Gastroesophageal sphincter (tissue), 3 donors: Measurements from ENCODE around the gene SERPINE2.

Source experiments
- EP300 ChIP-seq: sonication (generic); formaldehyde crosslinking; IDR thresholded peaks from one replicate; pipeline ENCODE4 v1.6.1; 2017; ENCODE audit warnings: antibody characterized with exemption, mild to moderate bottlenecking
- POLR2A ChIP-seq, 2 donors: fragments of 450-650 bp; IDR thresholded peaks; one replicate each; pipeline ENCODE4 v1.6.1; 2017; ENCODE audit warnings: antibody characterized with exemption in 2 of 2, mild to moderate bottlenecking in 2 of 2, moderate library complexity in 1 of 2
- POLR2AphosphoS5 ChIP-seq: sonication (generic); formaldehyde crosslinking; IDR thresholded peaks from one replicate; pipeline ENCODE4 v1.6.1; 2017; ENCODE audit warnings: antibody characterized with exemption
- TF ChIP-seq, protein P1 (sequence below), 4 experiments: fragments of 200-600 bp in 2 of 4; fragments of 450-650 bp in 2 of 4; sonication (generic) in 1 of 4; IDR thresholded peaks; one replicate each; pipeline ENCODE4 v1.5.1; 2017 to 2019; ENCODE audit warnings: antibody characterized with exemption in 4 of 4, mild to moderate bottlenecking in 2 of 4, moderate library complexity in 2 of 4

DNA sequence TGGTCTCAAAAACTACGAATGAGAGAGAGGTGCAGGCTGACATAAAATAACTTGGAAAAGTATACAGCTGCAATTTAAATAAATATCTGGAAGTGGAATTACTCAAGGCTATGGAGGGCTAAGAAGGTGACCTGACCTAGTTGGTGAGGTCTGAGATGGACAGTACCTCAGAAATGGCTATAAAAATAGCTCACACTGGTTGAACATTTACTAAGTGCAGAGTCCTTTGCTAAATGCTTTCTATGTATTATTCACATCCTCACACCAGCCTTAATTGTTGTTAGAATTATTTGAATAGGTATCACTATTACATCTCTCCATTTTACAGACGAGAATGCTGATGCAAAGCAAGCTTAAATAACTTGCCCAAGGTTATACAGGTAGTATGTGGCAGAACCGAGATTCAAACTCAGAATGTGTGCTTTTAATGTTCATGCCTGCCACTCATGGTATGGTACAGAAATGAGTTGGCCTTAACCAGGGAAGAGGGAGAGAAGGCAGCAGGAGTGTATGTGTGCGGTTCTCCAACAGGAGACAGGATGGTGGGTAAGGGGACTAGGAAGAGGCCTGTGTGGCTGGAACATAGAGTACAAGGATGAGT lies 44.4 kb downstream of the SERPINE2 start:
- no peak for TF ChIP-seq EP300
- TF ChIP-seq POLR2A (IDR thresholded peaks at IDR 0.05), result no peak
- TF ChIP-seq, protein P1, sequence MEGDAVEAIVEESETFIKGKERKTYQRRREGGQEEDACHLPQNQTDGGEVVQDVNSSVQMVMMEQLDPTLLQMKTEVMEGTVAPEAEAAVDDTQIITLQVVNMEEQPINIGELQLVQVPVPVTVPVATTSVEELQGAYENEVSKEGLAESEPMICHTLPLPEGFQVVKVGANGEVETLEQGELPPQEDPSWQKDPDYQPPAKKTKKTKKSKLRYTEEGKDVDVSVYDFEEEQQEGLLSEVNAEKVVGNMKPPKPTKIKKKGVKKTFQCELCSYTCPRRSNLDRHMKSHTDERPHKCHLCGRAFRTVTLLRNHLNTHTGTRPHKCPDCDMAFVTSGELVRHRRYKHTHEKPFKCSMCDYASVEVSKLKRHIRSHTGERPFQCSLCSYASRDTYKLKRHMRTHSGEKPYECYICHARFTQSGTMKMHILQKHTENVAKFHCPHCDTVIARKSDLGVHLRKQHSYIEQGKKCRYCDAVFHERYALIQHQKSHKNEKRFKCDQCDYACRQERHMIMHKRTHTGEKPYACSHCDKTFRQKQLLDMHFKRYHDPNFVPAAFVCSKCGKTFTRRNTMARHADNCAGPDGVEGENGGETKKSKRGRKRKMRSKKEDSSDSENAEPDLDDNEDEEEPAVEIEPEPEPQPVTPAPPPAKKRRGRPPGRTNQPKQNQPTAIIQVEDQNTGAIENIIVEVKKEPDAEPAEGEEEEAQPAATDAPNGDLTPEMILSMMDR (IDR thresholded peaks at IDR 0.05), result no peak
- no peak for TF ChIP-seq POLR2AphosphoS5
